Epithelial cell of prostate (primary cell): ENCODE data around the gene VWA5B2.
"Not testable (repeated sequence)": the region's sequence is repeated elsewhere in the genome, so short reads cannot be mapped to it uniquely, and the experiment has no call there.

Experiments
- DNase-seq: peaks from one replicate; pipeline ENCODE4 v3.0.0-alpha.2; 2011; ENCODE audit warnings: low read depth, low spot score
- H3K27ac ChIP-seq: fragments of 450-650 bp; 2 replicates; pipeline ENCODE4 v1.5.1; 2017; ENCODE audit warnings: mild to moderate bottlenecking

The VWA5B2 gene

GRCh38 chr3:184262764-184263179 is 33.4 kb downstream of the VWA5B2 start:
- H3K27ac ChIP-seq = no peak overlapping the region
- DNase-seq = no peak

GRCh38 chr3:184267249-184267648 is 37.9 kb downstream of the VWA5B2 start:
- H3K27ac ChIP-seq, DNase-seq: not testable (repeated sequence)

GRCh38 chr3:184272269-184272668 is 42.9 kb downstream of the VWA5B2 start:
- no peak for DNase-seq

GRCh38 chr3:184275381-184275701 is 46.0 kb downstream of the VWA5B2 start:
- H3K27ac ChIP-seq = no peak overlapping the region
- DNase-seq = no peak

More at GRCh38 chr3:184272269-184272668, 42.9 kb downstream of the VWA5B2 start:
- no peak overlapping the region for H3K27ac ChIP-seq

- H3K27ac ChIP-seq = no peak within 1 kb of the TSS
- no peak for DNase-seq
Measured at GRCh38 chr3:184275961-184276910, 46.9 kb downstream of the VWA5B2 start, which contains the start of gene ECE2. ECE2 (plus strand) TSS chr3:184276022; CDS start chr3:184276154, 132 bp downstream.

GRCh38 chr3:184277366-184277765 is 48.0 kb downstream of the VWA5B2 start:
- H3K27ac ChIP-seq = no peak overlapping the region
- no peak for DNase-seq

- DNase-seq = no peak
- H3K27ac ChIP-seq = no peak overlapping the region
Measured at GRCh38 chr3:184282941-184283340, 53.6 kb downstream of the VWA5B2 start.

GRCh38 chr3:184283681-184284080 is 54.3 kb downstream of the VWA5B2 start:
- no peak for DNase-seq
- H3K27ac ChIP-seq = no peak overlapping the region

- no peak for DNase-seq
- no peak overlapping the region for H3K27ac ChIP-seq
Measured at GRCh38 chr3:184284696-184285095, 55.3 kb downstream of the VWA5B2 start.

- DNase-seq = no peak
- H3K27ac ChIP-seq = no peak overlapping the region
Measured at GRCh38 chr3:184289426-184289938, 60.1 kb downstream of the VWA5B2 start.

- no peak overlapping the region for H3K27ac ChIP-seq
- DNase-seq = no peak
Measured at GRCh38 chr3:184290331-184290730, 60.9 kb downstream of the VWA5B2 start.

- no peak for DNase-seq
- no peak overlapping the region for H3K27ac ChIP-seq
Measured at GRCh38 chr3:184291044-184291737, 61.8 kb downstream of the VWA5B2 start.
